Hematopoietic multipotent progenitor cell treated with erythropoietin and hydrocortisone succinate and interleukin-3 and kit ligand, for 8 days (in vitro differentiated cells): ENCODE results near the gene DTL.
"Not testable (repeated sequence)": the region's sequence is repeated elsewhere in the genome, so short reads cannot be mapped to it uniquely, and the experiment has no call there.

ENCODE experiments used
- DNase-seq: peaks from one replicate; pipeline ENCODE4 v3.0.0-alpha.2; 2015

Gene DTL, protein sequence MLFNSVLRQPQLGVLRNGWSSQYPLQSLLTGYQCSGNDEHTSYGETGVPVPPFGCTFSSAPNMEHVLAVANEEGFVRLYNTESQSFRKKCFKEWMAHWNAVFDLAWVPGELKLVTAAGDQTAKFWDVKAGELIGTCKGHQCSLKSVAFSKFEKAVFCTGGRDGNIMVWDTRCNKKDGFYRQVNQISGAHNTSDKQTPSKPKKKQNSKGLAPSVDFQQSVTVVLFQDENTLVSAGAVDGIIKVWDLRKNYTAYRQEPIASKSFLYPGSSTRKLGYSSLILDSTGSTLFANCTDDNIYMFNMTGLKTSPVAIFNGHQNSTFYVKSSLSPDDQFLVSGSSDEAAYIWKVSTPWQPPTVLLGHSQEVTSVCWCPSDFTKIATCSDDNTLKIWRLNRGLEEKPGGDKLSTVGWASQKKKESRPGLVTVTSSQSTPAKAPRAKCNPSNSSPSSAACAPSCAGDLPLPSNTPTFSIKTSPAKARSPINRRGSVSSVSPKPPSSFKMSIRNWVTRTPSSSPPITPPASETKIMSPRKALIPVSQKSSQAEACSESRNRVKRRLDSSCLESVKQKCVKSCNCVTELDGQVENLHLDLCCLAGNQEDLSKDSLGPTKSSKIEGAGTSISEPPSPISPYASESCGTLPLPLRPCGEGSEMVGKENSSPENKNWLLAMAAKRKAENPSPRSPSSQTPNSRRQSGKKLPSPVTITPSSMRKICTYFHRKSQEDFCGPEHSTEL

DNA sequence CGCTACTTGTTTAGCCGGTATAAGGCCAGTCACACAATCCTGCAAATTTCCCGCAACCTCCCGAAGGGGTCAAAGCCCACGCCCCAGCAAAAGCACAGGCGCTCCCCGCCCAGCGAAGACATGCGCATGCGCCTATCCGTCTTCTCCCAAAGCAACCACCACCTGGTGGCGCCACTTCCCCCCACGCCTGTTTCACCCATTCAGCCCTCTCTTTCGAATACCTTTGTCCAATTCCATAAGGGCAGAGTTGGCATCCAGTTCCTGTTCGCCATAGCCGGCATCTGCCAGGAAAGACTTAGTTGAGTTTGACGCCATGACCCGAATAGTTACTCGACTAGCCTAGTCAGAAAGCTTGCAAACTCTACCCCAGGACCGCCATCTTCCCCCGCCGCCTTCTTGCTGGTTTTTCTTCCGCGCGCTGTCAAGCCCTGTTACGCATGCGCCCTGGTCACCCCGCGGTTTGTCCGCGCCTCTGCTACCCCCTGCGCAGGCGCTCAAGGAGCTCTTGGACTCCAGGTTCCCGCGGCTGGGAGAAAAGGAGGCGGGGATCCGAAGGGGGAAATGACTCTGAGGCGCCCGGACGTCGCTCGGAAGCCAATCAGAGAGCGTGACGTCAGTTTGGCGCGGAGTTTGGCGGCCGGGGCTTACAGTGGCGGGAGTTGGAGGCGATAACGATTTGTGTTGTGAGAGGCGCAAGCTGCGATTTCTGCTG lies at the start of gene DTL, which contains the start of gene INTS7:
Gene DTL (plus strand): TSS at position 626 of the 712 bp plus-strand sequence. CDS start 143 bp downstream, outside the sequence.
Gene INTS7 (minus strand): TSS at position 435 of the 712 bp plus-strand sequence. CDS start 120 bp downstream, at position 315.
- peak; percentile 100 for DNase-seq

DNA sequence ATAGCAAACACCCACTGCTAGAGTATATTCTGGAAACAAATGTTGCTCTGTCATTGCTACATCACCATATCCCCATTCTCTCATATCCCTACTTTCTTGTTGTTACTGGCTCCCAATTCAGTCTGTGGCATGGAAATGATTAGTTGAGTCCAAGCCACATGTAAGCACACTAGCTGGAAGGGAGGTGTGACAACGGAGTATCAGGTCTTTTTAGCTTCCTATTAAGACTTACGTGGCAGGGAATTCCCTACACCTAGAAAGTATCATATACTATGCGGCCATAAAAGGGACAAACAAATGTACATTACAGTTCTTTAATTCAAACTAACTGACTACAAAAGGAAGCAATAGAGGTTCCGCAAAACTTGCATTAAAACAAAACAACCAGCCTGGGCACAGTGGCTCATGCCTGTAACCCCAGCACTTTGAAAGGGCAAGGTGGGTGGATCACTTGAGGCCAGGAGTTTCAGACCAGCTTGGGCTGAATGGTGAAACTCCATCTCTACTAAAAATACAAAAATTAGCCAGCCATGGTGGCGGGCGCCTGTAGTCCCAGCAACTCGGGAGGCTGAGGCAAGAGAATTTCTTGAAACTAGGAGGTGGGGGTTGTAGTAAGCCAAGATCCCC lies 48.8 kb upstream of the DTL start:
- DNase-seq, result no peak

DNA sequence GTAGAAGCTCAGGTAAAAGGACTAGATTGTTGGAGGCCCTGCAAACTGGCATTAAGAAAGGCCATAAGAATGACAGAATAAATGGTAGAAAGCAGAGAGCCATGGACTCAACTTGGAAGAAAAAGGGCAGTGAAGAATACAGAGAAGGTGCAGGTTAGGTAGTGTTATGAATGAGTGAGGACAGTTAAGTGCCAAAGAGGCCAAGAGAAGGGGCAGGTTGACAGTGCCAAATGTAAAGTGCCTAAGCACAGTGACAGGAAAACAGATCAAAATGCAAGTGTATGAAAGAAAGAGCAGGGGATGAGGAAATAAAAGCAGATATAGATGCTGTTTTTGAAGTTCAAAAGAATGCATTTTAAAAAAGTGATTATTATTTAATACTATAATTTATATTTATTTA lies 43.9 kb upstream of the DTL start:
- no peak for DNase-seq

DNA sequence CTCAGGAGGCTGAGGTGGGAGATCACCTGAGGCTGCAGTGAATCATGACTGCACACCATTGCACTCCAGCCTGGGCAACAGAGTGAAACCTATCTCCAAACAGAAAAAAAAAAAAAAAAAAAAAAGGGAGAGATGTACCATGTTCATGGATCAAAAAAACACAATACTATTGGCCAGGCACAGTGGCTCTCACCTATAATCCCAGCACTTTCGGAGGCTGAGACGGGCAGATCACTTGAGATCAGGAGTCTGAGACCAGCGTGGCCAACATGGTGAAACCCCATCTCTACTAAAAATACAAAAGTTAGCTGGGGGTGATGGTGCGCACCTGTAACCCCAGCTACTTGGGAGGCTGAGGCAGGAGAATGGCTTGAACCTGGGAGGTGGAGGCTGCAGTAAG lies 38.1 kb upstream of the DTL start:
- not testable (repeated sequence) for DNase-seq

DNA sequence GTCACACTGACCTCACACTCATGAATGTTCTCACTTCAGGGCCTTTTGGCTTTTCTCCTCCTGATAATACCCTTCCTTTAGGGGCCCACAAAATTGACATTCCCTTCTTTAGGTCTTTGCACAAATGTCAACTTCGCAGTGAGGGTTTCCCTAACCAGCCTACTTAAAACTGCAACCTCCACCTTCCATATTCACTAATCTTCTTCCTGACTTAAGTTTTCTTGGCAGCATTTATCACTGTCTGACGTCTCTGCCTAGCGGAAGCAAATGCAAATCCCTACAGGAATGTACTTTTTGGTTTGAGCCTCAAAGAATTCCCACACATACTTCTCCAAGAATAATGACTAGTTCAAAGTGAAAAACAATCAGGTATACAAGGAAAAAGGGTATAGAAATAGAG lies 33.0 kb upstream of the DTL start:
- no peak for DNase-seq

DNA sequence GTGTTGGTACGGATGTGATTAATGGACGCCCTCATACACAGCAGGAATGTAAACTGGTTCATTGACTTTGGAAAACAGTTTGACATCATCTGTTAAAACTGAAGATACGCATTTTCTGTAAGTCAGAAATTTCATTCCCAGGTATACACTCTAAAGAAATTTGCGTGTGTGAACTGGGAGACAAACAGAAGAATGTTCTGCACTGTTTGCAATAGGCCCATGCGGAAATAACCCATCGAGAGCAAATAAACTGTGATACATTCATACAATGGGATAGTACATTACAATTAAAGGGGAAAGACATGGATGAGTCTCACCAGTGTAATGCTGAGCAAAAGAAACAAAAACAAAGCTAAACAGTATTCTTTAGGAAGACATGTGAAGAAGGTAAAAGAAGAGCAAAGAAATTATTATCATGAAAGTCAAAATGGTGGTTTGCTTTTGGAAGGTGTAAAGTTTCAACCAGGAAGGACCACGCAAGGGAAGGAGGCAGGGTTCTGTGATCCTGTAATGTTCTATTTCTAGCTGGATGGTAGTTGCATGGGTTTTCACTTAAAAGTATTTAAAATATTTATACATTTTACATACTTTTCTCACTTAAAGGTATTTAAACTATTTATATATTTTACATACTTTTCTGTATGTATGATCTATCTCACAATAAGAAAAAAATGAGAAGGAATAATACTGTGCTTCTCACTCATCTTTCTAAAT lies 30.5 kb upstream of the DTL start:
- no peak for DNase-seq

DNA sequence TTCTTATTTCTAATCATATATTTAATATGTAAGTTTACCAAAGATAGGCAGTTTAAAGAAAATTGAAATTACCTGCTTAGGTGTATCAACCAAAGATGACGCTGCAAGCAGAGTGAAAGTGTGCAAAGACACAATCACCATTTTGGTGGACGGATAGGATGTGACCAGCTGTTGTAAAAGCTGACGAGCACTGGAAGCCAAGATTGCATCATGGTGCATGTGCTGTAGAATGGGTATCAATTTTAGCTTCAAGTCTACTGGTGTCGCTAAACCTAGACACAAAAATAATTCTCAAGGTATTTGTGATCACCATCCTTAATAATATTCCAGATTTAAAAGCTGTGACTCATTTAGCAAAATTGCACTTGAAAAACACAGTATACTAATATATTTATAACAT lies 28.4 kb upstream of the DTL start:
- DNase-seq, result no peak

DNA sequence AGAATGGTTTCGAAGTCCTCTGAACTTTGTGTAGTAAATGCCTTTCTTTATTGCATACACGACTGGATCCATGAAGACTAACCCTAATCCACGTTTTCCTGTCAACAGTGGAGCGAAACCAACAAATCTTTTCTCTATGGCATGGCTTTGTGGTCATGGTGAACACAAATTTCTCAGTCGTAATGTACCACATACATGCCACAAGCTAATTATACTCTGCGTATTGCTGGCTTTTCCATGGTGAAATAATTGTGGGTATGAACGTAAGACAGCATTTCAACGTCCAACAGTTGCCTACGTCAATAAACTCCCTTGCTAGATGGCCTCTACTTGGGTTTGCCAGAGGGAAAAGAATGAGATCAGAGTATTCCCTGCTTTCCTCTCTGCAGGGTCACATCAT lies 27.7 kb upstream of the DTL start:
- no peak for DNase-seq

DNA sequence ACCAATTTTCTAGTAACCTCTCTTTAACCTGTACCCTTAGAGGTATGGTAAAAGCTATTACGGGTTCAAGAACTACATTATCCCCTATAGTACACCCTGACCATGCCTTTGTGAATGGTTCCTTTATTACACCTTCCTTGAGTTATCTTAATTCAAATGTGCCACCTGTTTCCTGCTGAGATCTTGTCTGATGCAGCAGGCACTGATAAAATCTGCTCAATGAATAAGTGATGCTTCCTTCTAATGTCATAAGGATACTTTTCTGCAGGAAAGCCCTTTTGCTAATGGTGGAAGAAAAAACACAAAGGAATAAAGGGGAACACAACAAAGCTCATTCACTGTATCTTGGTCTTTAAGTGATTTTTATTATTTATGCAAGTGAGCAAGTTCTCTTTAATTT lies 26.0 kb upstream of the DTL start:
- no peak for DNase-seq

DNA sequence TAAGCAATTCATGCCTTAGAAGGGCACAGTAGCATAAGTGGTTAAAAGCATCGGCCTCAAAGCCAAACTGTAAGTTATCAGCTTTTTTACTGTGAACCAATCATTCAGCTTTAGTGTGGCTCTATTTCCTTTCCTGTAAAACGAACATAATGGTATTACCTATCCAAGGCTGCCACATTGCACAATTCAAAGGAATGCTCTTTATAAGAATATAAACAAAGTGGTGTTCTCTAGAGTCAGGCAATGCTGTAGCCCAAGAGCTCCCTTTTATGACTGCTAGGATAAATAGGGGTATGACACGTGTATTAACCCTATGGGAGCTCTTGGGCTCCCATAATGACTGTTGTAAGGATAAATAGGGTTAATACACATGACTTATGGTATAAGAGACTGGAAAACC lies 25.5 kb upstream of the DTL start:
- DNase-seq, result no peak

DNA sequence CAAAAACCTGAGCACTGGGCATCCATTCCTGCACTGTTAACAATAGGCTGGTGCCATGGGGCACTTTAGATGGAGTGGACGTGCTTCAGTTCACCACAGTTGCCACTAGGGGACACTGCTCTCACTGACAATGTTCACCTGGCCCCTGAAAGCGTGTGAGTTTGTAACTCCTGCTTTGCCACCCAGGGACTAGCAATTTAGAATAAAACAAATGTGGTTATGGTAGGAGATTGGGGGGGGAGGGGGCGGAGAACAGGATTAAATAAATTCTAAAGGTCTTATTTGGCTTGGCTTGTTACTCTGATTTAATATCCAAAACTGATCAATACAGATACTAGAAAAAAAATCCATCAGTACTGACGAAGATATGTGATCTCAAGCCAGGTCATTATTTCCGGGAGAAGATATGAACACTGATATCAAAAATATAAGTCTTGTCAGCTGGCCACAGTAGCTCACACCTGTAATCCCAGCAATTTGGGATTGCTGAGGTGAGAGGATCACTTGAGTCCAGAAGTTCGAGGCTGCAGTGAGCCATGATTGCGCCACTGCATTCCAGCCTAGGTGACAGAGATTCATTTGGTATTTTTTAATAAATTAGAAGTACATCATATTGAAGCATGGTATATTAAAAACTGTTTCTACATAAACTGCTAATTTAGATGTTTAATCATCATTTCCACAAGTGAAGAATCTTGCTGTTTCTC lies 23.4 kb upstream of the DTL start:
- peak; percentile 80 for DNase-seq

DNA sequence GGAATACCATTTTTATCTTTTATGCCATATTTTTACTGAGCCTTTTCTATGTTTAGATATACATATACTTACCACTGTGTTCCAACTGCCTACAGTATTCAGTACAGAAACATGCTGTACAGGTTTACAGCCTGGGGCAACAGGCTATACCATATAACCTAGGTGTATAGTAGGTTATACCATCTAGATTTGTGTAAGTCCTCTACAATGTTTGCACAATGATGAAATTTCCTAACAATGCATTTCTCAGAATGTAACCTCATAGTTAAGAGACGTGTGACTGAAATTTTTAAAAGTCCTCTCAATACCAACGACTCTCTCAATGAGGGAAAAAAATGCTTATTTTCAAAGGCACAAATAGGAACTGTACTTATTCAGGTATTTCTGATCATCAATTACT lies 21.9 kb upstream of the DTL start:
- DNase-seq, result no peak

DNA sequence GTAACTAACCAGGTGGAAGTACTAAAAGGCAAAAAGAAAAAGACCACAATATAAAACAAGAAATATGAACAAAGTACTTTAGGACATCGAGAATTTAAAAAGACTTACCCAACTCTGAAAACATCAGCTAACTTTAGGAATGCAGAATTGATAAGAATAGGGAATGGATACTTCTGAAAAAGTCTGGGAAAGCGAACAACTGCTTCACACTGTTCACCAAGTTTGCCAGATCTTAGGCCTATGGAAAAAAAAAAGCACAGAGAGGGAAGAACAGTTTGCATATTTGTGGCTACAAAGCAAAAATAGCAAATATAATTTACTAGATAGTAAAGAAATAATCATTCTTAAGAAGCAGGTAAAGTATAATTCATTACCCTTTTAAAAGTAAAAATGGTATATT lies 14.6 kb upstream of the DTL start:
- no peak for DNase-seq

DNA sequence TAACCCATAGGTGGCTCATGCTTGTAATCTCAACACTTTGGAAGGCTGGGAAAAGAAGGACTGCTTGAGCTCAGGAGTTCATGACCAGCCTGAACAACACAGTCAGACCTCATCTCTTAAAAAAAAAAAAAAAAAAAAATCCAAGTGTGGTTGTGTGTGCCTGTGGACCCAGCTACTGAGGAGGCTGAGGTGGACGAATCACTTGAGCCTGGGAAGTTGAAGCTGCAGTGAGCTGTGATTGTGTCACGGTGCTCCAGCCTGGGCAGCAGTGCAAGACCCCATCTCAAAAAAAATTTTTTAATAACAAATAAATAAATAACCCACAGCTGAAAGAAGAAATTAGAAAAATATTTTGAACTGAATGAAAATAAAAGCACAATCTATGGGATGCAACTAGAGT lies 14.0 kb upstream of the DTL start:
- DNase-seq, result no peak

DNA sequence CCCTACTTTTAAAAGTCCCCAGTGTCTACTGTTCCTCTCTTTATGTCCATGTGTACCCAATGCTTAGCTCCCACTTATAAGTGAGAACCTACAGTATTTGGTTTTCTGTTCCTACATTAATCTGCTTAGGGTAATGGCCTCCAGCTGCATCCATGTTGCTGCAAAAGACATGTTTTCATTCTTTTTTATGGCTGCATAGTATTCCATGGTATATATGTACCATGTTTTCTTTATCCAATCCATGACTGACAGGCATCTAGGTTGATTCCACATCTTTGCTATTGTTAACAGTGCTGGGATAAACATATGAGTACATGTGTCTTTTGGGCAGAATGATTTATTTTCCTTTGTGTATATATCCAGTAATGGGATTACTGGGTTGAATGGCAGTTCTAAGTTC lies 12.6 kb upstream of the DTL start:
- not testable (repeated sequence) for DNase-seq

DNA sequence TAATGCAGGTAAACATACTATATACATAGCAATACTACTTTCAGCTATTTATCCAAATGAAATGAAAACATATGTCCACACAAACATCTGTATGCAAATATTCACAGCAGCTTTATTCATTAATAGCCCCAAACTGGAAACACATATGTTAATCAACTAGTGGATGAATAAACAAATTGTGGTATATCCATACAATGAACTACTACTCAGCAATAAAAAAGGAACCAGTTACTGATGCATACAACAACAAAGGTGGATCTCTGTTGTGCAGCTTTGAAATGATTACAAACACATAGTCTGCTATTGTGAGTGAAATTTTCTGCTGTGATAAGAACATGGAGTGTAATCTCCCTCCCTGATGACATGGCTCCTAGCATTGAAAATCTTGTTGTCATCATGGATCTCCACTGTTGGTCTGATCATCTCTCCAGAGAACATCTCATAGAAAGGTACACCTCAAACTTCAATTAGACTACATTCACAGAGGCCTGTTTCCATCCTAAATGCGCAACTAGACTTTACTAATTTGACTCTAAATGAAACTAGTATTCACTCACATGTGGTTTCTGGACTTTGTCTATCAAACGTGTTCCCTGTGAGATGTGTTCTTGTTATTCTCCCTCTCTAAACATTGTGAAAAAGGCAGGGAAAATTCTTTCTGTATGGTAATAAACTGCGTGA lies 10.9 kb upstream of the DTL start:
- no peak for DNase-seq

DNA sequence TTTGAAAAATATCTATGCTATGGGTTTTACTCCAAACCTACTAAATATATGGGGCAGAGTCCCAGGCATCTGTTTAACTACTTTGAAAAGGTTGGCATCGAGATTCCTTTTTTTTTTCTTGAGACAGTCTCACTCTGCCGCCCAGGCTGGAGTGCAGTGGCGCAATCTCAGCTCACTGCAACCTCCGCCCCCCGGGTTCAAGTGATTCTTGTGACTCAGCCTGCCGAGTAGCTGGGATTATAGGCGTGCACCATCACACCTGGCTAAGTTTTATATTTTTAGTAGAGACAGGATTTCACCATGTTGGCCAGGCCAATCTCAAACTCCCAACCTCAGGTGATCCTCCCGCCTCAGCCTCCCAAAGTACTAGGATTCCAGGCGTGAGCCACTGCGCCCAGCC lies 7.8 kb upstream of the DTL start:
- DNase-seq, result not testable (repeated sequence)

DNA sequence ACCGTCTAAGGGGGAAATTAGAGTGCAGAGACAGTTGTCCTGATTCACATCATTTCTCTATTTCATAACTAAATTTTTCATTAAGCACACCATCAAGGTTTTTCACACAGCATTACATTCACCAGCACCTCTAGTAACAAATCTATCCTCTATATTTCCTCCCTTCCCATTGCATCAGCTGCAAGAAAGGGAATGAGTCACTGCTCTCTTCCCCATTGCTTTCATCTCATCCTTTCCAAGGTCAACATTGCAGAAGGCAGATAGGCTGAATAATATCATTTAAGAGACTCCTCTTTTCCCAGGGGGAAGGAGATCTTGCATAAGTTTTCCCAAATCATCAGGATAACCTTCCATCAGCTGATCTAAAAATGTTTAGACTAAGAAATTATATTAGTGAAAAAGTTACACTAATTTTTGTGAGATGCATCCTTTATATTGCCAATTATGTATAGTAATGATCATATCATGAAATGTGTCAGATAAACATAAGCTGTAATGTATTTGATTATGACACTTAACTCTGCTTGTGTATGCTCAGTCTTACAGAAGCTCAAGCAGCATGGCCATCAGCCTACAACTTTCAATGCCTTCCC lies 4.5 kb upstream of the DTL start:
- no peak for DNase-seq

DNA sequence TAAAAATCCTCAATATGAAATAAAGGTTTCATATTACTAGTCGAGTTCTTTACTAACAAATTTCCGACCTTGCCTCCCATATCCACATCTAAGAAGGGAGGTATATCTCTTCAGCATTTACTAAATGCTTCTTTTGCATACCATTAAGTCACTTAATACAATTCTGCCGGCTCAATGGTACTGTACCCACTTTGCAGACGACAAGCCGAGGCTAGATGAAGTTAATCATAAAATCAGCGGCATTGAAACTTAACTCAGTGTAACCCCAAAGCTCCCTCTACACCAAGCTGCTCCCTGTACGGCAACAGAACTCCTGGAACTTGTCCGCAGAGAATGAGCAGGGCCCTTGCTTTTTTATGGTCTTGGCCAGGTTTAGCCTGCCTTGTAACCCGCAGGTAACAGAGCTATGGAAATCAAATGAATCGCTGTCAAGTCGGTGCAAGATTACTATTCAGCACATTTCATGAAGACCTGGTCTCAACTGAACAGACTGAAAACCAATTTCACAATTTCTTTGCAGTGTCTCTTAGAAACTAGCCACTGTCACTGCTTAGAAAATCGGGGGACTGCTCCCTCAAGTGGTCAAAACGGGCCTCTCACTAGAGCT lies 929 bp upstream of the DTL start:
- no peak for DNase-seq
